ENCODE data around the gene SUGCT.

GRCh38 chr7:40356312-40356711 lies 221.5 kb downstream of the SUGCT start:
- TF ChIP-seq YY1 (IDR thresholded peaks at IDR 0.05; ENCODE audit: low read depth): no peak
- TF ChIP-seq EP300 (IDR thresholded peaks at IDR 0.05; ENCODE audit: borderline replicate concordance): no peak
- no peak for TF ChIP-seq RAD21 (IDR thresholded peaks at IDR 0.05; ENCODE audit: low read depth)
- no peak for TF ChIP-seq TAF1 (IDR thresholded peaks at IDR 0.05; ENCODE audit: low read depth)

All from Ishikawa (cell line).